ENCODE measurements around the gene TCEANC2. TPM values are rescaled to one million over a fixed set of nuclear protein-coding genes. Genes with fewer than 3 reads are reported as not detected.

Gene TCEANC2
- total and polyA plus RNA-seq, 4 experiments from 2014 or later, result 3.5 to 13.1 (median 9.6) TPM

DNA sequence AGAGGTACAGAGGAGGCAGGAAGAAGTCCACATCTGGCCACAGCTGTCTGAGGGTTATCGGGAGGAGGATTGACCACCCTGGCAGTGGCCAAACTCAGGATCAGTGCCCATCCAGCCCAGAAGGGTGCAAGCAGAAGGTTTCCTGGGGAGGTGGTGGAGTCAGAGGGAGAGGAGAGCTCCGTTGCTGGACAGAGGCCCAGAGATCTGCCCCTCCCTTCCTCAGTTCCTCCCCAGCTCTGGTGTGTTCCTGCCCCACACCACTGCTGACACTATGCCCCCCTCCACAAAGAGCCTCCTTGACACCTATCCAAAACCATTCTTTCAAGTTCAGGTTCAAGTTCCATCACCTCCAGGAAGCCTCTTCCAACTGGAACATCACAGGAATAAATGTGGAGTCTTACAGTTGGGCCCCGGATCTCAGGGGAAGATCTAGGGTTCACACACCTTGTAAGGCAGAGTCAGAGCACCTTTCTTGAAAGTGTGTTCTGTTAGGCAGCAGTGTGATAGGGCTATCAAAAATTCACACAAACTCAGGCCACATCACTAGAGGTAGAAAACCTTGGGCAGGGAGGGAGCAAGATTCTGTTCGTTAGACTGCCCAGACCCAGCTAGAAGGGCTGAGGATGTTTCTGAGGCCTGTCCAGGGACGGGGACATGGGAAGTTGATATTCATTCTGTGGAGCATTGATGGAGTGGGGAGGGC lies 42.8 kb upstream of the TCEANC2 start:
- H3K4me1 Mint-ChIP-seq, result no peaks in the 10 kb centered on the region
- peaks cover 0 to 1% (median 0%) of the 10 kb centered on the region in 8 donors for H3K9me3 Mint-ChIP-seq
- no peak overlapping the region for H3K4me3 Mint-ChIP-seq
- ChIA-PET CTCF (ENCODE audit: partially characterized antibody) (no interaction called here), POLR2A (ENCODE audit: partially characterized antibody) (no interaction called here)
- no peaks in the 10 kb centered on the region for H3K9me3 ChIP-seq (ENCODE audit: control insufficient read depth in 1 of 2, low read length in 2 of 2)
- peak overlapping the region in 2 of 7 donors; percentile 13 to 44 for H3K27ac Mint-ChIP-seq
- H3K4me1 ChIP-seq (ENCODE audit: insufficient read depth, low read length), result no peaks in the 10 kb centered on the region
- H3K27me3 Mint-ChIP-seq, result peaks cover 5 to 14% of the 10 kb centered on the region in 2 donors
- no peak for DNase-seq
- H3K27me3 ChIP-seq (ENCODE audit: insufficient read depth, low read length), result no peaks in the 10 kb centered on the region
- intact Hi-C loops (cut with micrococcal nuclease), result no loop called here
- no peaks in the 10 kb centered on the region for H3K36me3 Mint-ChIP-seq
- H3K27ac ChIP-seq (ENCODE audit: low read depth, low read length), result no peak overlapping the region
- H3K36me3 ChIP-seq (ENCODE audit: insufficient read depth, low read length), result no peaks in the 10 kb centered on the region
- H3K4me3 ChIP-seq (ENCODE audit: low read length in 2 of 2), result no peak overlapping the region

DNA sequence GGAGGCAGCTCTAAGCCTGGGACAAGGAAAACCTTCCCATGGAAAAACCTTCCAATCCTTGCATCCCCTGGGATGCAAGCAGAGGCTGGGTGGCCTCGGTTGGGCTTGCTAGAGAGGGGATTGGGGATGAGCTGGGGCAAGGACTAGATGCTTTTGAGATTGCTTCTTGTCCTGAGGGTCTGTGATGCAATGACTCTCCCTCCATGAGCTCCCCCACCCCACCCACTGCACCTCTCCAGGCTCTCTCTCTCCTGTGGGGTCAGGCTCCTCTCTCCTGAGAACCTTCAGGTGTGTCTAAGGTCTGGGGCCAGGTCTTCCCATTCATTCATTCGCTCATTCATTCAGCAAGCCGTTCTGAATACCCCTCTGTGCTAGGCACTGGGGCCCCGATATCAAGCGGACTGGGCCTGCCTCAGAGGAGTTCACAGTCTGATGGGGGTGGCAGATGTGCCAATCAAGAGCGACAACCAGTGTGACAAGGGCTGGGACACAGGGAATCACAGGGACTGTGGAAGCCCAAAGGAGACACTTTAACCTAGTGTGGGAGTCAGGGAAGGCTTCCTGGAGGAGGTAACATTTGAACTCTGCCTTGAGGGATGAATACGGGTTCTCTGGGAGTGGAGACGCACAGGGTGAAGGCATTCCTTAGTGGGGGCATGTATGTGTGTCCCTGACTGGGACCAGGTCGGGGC lies 41.9 kb upstream of the TCEANC2 start:
- Mint-ChIP-seq H3K27me3 (peaks cover 5 to 14% of the 10 kb centered on the region in 2 donors), H3K36me3 (no peaks in the 10 kb centered on the region), H3K27ac (no peak overlapping the region), H3K4me3 (no peak overlapping the region), H3K9me3 (no peaks in the 10 kb centered on the region), H3K4me1 (no peaks in the 10 kb centered on the region)
- no peaks in the 10 kb centered on the region for H3K27me3 ChIP-seq (ENCODE audit: insufficient read depth, low read length)
- ChIA-PET POLR2A (ENCODE audit: partially characterized antibody) (no interaction called here), CTCF (ENCODE audit: partially characterized antibody) (no interaction called here)
- intact Hi-C loops (cut with micrococcal nuclease), result no loop called here
- H3K4me3 ChIP-seq (ENCODE audit: low read length in 2 of 2), result no peak overlapping the region
- H3K9me3 ChIP-seq (ENCODE audit: control insufficient read depth in 1 of 2, low read length in 2 of 2), result no peaks in the 10 kb centered on the region
- no peaks in the 10 kb centered on the region for H3K36me3 ChIP-seq (ENCODE audit: insufficient read depth, low read length)
- no peaks in the 10 kb centered on the region for H3K4me1 ChIP-seq (ENCODE audit: insufficient read depth, low read length)
- H3K27ac ChIP-seq (ENCODE audit: low read depth, low read length), result no peak overlapping the region
- DNase-seq, result no peak

DNA sequence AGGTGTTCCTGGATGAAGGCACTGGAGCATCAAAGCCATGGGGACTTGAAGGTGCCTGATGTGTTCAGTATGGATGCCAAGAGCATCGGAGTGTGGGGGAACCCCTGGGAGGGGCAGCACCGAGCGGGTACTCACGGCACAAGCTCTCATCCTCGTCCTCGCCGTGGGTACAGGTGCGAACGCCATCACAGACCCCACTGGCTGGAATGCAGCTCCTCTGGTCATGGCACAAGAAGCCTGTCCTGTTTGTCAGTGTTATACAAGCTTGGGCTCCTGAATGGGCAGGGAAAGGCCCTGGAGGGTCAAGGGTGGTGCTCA lies 41.4 kb upstream of the TCEANC2 start:
- no peak overlapping the region for H3K27ac Mint-ChIP-seq
- intact Hi-C loops (cut with micrococcal nuclease), result no loop called here
- no peaks in the 10 kb centered on the region for H3K36me3 ChIP-seq (ENCODE audit: insufficient read depth, low read length)
- peaks cover 5 to 14% of the 10 kb centered on the region in 2 donors for H3K27me3 Mint-ChIP-seq
- CTCF ChIA-PET (ENCODE audit: partially characterized antibody), result no interaction called here
- DNase-seq, result no peak
- POLR2A ChIA-PET (ENCODE audit: partially characterized antibody), result no interaction called here
- no peaks in the 10 kb centered on the region for H3K4me1 Mint-ChIP-seq
- H3K9me3 ChIP-seq (ENCODE audit: control insufficient read depth in 1 of 2, low read length in 2 of 2), result no peaks in the 10 kb centered on the region
- H3K27me3 ChIP-seq (ENCODE audit: insufficient read depth, low read length), result no peaks in the 10 kb centered on the region
- no peak overlapping the region for H3K4me3 ChIP-seq (ENCODE audit: low read length in 2 of 2)
- H3K9me3 Mint-ChIP-seq, result no peaks in the 10 kb centered on the region
- H3K36me3 Mint-ChIP-seq, result no peaks in the 10 kb centered on the region
- H3K4me1 ChIP-seq (ENCODE audit: insufficient read depth, low read length), result no peaks in the 10 kb centered on the region
- H3K27ac ChIP-seq (ENCODE audit: low read depth, low read length), result no peak overlapping the region
- H3K4me3 Mint-ChIP-seq, result no peak overlapping the region

DNA sequence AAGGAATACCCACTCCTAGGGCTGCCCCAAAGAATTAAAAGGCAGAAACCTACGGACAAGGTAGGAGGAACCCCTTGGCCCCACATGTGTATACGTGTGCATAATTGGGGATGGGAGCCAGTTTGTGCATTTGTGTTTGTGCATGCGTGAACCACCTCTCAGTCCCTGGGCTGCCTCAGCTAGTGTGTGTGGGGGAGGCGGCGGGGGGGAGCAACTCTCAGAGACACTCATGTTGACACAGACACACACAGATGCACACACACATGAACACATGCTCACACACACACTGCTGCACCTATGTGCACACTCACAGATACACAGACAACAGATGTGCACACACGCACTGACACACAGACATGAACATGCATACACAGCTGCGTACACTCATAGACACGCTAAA lies 40.5 kb upstream of the TCEANC2 start:
- Mint-ChIP-seq H3K4me1 (no peaks in the 10 kb centered on the region), H3K4me3 (no peak overlapping the region), H3K36me3 (no peaks in the 10 kb centered on the region), H3K27me3 (peaks cover 5 to 14% of the 10 kb centered on the region in 2 donors), H3K9me3 (no peaks in the 10 kb centered on the region), H3K27ac (no peak overlapping the region)
- Histone ChIP-seq H3K4me1 (ENCODE audit: insufficient read depth, low read length) (no peaks in the 10 kb centered on the region), H3K4me3 (ENCODE audit: low read length in 2 of 2) (no peak overlapping the region), H3K9me3 (ENCODE audit: control insufficient read depth in 1 of 2, low read length in 2 of 2) (no peaks in the 10 kb centered on the region), H3K36me3 (ENCODE audit: insufficient read depth, low read length) (no peaks in the 10 kb centered on the region), H3K27ac (ENCODE audit: low read depth, low read length) (no peak overlapping the region), H3K27me3 (ENCODE audit: insufficient read depth, low read length) (no peaks in the 10 kb centered on the region)
- ChIA-PET POLR2A (ENCODE audit: partially characterized antibody) (no interaction called here), CTCF (ENCODE audit: partially characterized antibody) (no interaction called here)
- intact Hi-C loops (cut with micrococcal nuclease), result no loop called here
- DNase-seq, result no peak

DNA sequence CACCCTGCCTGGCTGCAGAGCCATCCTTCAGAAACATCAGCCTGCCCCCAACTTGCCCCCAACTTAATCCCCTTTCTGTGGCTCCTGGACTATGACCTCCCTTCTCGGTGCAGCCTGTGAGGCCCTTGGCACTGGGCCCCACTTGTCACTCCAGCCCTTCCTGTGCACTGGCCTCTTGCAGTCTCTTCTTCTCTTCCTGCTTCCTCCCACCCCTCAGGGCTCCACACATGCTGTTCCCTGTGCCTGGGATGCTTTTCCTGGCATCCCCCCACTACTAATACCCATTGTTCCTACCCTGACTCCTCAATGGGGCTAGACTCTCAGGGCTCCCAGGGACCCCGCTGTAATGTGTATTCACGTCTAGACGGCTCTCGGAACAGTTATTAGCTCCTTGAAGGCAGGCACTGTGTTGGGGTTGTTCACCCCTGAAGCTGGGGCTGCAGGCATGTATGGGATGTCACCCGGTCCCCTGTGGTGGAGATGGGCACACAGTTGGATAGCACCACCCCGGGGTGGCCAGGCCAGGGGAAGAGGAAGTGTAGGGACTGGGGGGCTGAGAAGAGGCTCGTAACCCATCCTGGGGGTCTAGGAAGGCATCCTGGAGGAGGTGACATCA lies 39.9 kb upstream of the TCEANC2 start:
- CTCF ChIA-PET (ENCODE audit: partially characterized antibody), result no interaction called here
- no peak overlapping the region for H3K27ac Mint-ChIP-seq
- no peak for DNase-seq
- no peaks in the 10 kb centered on the region for H3K9me3 Mint-ChIP-seq
- H3K36me3 Mint-ChIP-seq, result no peaks in the 10 kb centered on the region
- Histone ChIP-seq H3K4me1 (ENCODE audit: insufficient read depth, low read length) (no peaks in the 10 kb centered on the region), H3K36me3 (ENCODE audit: insufficient read depth, low read length) (no peaks in the 10 kb centered on the region), H3K9me3 (ENCODE audit: control insufficient read depth in 1 of 2, low read length in 2 of 2) (no peaks in the 10 kb centered on the region), H3K27me3 (ENCODE audit: insufficient read depth, low read length) (no peaks in the 10 kb centered on the region), H3K4me3 (ENCODE audit: low read length in 2 of 2) (no peak overlapping the region), H3K27ac (ENCODE audit: low read depth, low read length) (no peak overlapping the region)
- H3K4me1 Mint-ChIP-seq, result no peaks in the 10 kb centered on the region
- no peak overlapping the region for H3K4me3 Mint-ChIP-seq
- peaks cover 5 to 12% of the 10 kb centered on the region in 2 donors for H3K27me3 Mint-ChIP-seq
- POLR2A ChIA-PET (ENCODE audit: partially characterized antibody), result no interaction called here
- intact Hi-C loops (cut with micrococcal nuclease), result no loop called here

DNA sequence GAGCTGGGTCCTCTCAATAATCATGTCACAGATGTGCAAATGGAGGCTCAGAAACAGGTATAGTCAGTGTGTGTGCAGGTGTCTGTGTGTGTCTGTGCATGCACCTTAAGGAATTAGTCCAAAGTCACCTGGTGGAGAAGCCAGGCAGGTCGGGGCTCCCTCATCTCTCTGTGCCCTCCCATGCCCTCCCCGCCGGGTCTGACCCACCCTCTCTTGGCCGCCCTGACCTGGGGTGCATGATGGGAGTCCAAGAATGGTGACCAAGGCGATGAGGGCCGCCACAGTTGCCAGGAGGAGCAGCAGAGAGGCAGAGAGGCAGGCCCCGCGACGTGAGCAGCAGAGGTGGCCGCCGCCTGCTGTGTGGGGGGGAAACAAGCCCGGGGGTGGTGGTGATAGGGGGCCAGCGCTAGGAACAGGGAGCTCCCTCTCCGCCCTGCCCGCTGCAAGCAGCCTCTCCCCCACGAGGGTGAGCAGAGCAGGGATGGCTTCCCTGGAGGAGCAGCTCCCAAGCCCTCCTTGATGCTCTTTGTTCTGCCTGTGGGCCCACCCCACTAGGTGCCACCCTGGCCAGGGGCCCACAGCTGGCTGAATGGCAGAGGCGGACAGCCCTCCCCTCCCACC lies 39.3 kb upstream of the TCEANC2 start:
- H3K27ac Mint-ChIP-seq, result no peak overlapping the region
- H3K36me3 Mint-ChIP-seq, result no peaks in the 10 kb centered on the region
- no peaks in the 10 kb centered on the region for H3K36me3 ChIP-seq (ENCODE audit: insufficient read depth, low read length)
- no peaks in the 10 kb centered on the region for H3K4me1 ChIP-seq (ENCODE audit: insufficient read depth, low read length)
- ChIA-PET CTCF (ENCODE audit: partially characterized antibody) (no interaction called here), POLR2A (ENCODE audit: partially characterized antibody) (no interaction called here)
- no peak for DNase-seq
- H3K27me3 ChIP-seq (ENCODE audit: insufficient read depth, low read length), result no peaks in the 10 kb centered on the region
- H3K4me1 Mint-ChIP-seq, result no peaks in the 10 kb centered on the region
- no peaks in the 10 kb centered on the region for H3K9me3 ChIP-seq (ENCODE audit: control insufficient read depth in 1 of 2, low read length in 2 of 2)
- H3K27me3 Mint-ChIP-seq, result peaks cover 5 to 12% of the 10 kb centered on the region in 2 donors
- no peaks in the 10 kb centered on the region for H3K9me3 Mint-ChIP-seq
- no peak overlapping the region for H3K4me3 ChIP-seq (ENCODE audit: low read length in 2 of 2)
- intact Hi-C loops (cut with micrococcal nuclease), result no loop called here
- no peak overlapping the region for H3K27ac ChIP-seq (ENCODE audit: low read depth, low read length)
- no peak overlapping the region for H3K4me3 Mint-ChIP-seq

DNA sequence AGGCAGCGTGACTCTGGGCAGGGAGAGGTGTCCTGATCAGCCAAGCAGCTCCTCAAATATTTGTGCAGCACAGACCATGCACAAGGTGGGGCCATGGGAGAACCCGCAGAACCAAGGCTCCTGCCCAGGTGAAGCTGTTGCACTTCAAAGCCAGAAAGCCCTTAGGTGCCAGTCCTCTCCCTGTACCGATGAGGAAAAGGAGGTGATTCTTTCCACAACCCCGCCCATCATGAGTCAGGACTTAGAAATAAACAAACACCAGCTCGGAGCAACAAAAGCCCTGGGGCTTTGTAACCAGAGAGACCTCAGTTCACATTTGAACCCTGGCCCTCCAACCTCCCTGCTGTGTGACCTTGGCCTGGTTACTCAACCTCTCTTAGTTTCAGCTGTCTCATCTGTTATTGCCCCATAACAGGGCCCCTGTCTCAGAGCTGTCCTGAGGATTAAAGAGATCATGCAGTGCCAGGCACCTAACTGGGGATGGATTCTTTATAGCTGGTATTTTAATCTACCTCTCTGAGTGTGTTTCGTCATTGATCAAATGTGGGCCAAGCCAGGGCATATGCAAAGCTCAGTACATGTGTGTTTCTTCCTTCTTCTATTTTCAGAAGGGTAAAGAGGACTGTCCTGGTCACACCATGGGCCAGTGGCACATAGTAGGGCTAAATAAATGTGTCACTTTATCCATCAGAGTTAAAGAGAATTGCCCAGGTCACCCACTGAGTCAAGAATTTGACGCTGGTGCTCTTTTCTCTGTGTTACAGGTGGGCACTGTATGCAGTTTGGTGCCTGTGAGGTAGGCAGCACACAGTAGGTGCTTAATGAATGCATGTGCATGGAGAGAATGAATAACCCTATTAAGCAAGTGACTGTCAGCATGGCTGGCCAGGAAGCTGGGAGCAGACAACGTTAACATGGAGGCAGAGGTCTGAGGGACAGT lies 36.8 kb upstream of the TCEANC2 start:
- Histone ChIP-seq H3K27me3 (ENCODE audit: insufficient read depth, low read length) (no peaks in the 10 kb centered on the region), H3K4me3 (ENCODE audit: low read length in 2 of 2) (no peak overlapping the region), H3K27ac (ENCODE audit: low read depth, low read length) (no peak overlapping the region), H3K4me1 (ENCODE audit: insufficient read depth, low read length) (no peaks in the 10 kb centered on the region), H3K9me3 (ENCODE audit: control insufficient read depth in 1 of 2, low read length in 2 of 2) (no peaks in the 10 kb centered on the region), H3K36me3 (ENCODE audit: insufficient read depth, low read length) (no peaks in the 10 kb centered on the region)
- Mint-ChIP-seq H3K27ac (no peak overlapping the region), H3K4me1 (no peaks in the 10 kb centered on the region), H3K27me3 (peaks cover 0 to 6% of the 10 kb centered on the region in 2 donors), H3K4me3 (no peak overlapping the region), H3K36me3 (no peaks in the 10 kb centered on the region), H3K9me3 (no peaks in the 10 kb centered on the region)
- no peak for DNase-seq
- ChIA-PET CTCF (ENCODE audit: partially characterized antibody) (no interaction called here), POLR2A (ENCODE audit: partially characterized antibody) (no interaction called here)
- intact Hi-C loops (cut with micrococcal nuclease), result no loop called here
